GM12873 (cell line): ENCODE results near the gene ANTXR1.

Experiments used
- TF ChIP-seq, protein P1 (sequence below): IDR thresholded peaks from 2 replicates; pipeline ENCODE4 v1.5.1; 2012; ENCODE audit warnings: low read depth, mild to moderate bottlenecking, moderate library complexity, low read length, control low read depth; ENCODE audit not compliant: insufficient read depth; ENCODE audit errors: missing control alignments

Gene ANTXR1

DNA sequence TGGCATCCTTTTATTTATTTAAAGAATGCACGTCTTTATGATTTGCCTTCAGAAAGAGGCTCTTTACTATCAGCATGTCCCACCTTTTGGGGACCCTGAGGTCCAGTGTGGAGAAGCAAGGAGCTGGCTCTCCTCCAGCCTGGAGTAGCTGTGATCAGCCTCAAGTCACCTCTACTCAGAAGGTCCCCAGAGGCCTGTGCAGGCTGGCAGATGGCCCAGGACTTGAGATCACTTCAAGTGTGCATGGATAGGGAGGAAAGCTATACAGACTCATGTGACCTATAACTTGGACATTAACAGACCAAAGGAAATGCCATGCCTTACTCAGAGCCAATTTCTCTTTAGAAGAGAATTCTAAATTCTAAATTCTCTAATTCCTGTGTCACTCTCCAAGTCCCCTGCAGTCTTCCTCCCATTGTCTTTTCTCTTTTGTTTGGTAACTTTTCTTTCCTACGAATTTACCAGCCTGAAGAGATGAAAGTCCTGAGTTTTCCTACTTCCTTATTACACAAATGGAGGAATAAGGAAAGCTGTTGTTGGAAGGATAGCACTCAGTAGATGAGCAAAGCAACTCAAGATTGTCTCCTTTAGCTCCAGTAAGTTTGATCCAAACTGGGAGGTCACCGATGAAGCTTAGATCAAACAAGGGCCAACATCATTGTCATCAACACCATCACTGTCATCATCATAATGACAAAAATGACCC is 210.1 kb downstream of the ANTXR1 start:
- TF ChIP-seq, protein P1, sequence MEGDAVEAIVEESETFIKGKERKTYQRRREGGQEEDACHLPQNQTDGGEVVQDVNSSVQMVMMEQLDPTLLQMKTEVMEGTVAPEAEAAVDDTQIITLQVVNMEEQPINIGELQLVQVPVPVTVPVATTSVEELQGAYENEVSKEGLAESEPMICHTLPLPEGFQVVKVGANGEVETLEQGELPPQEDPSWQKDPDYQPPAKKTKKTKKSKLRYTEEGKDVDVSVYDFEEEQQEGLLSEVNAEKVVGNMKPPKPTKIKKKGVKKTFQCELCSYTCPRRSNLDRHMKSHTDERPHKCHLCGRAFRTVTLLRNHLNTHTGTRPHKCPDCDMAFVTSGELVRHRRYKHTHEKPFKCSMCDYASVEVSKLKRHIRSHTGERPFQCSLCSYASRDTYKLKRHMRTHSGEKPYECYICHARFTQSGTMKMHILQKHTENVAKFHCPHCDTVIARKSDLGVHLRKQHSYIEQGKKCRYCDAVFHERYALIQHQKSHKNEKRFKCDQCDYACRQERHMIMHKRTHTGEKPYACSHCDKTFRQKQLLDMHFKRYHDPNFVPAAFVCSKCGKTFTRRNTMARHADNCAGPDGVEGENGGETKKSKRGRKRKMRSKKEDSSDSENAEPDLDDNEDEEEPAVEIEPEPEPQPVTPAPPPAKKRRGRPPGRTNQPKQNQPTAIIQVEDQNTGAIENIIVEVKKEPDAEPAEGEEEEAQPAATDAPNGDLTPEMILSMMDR = no peak

DNA sequence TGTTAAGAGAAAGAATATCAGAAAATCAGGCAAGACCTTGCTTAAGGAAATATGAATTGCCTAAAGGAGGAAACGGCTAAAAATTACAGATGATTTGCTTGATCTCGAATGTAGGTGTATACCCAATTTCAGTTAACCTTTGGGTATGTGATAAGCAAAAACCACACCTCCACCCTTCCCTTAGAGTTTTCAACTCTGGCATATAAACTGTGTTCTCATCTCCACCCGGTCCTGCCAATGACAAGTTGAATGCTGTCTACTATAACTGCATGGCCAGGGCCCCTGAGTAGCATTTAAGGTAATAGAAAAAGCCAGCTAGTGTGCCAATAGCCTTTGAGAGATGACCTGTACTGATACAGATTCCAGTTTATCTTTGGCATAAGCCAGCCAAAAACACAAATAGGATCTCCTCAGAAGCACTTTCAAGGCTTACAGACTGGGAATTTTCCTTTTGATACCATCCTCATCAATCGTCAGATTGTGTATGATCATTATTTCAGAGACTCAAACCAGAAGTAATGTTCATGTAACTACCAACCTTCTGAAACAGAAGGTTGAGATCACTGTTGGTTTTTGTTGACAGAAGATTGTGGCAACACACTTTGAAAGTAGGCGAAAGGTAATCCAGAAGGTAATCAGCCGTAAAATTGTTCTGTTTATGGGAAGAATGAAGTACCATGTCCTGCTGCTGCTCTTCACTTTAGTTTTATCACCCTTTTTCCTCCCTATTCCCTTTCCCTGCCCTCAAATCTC is 211.0 kb downstream of the ANTXR1 start:
- TF ChIP-seq, protein P1 = no peak

DNA sequence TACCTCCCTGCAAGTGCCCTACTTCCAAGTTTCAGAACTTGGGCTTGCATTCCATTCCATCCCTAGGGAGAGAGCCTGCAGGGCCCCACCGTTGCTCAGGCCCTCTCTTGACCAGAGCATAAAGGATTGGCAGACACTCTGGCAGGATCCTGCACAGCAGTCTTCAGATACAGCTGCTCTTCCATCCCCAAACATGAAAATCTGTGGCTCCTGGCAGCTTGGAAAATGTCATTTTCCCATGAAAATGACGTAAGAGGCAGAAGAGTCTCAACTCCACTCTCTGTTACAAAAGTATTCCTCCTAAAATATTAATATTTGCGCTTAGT is 211.5 kb downstream of the ANTXR1 start:
- TF ChIP-seq, protein P1 = no peak

DNA sequence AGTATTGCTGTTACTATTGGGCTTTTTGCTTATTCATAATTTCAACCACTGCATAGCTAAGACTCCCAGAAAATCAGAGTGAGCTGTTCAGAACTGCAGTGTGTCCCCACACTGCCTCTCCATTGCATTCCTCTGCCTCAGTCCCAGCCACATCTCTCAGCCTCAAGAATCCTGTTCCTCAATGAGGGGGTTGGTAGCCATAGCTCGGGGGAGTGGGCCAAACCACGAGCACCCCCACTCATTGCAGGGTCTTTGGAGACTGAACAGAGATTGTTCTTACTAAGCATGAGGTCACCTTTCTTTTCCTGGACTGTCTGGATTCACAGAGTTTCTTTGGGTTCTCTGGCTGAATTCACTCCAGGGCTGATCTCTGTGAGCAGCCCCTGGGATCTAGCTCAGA is 213.0 kb downstream of the ANTXR1 start:
- TF ChIP-seq, protein P1 = no peak

DNA sequence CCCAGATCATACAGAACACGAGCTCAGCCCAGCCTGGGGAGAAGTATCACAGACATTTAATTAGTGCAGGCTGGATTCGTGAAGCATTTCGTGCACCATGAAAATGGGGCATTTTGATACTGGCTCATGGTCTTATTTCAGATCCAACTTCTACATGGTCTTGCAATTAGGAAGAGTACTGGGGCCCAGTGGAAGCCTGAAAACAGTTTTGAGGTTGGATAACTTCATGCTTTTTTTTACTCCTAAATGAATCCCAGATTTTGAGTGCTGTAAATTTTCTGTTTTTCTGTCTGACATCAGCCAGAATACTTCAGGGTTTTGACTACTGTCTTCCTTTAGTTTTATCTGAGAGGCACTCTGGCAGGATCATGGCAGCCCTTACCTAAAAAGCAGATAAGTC is 213.9 kb downstream of the ANTXR1 start:
- TF ChIP-seq, protein P1 = no peak

DNA sequence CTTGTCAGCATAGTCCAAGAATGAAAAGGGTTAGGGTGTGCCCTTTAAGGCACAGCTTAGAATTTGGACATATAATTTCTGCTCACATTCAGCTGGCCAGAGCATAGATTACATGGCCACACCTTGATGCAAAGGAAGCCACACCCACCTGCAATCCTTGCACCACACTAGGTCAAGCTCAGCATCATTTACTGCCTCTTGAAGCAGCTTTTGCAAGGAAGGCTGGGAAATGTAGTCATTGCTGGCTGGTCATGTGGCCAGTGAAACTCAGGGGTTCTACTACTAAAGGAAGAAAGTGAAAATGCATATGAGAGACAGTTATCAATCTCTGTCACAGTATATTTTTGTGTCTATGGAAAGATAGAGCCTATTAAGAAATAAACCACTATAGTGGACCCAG is 214.7 kb downstream of the ANTXR1 start:
- TF ChIP-seq, protein P1 = no peak

DNA sequence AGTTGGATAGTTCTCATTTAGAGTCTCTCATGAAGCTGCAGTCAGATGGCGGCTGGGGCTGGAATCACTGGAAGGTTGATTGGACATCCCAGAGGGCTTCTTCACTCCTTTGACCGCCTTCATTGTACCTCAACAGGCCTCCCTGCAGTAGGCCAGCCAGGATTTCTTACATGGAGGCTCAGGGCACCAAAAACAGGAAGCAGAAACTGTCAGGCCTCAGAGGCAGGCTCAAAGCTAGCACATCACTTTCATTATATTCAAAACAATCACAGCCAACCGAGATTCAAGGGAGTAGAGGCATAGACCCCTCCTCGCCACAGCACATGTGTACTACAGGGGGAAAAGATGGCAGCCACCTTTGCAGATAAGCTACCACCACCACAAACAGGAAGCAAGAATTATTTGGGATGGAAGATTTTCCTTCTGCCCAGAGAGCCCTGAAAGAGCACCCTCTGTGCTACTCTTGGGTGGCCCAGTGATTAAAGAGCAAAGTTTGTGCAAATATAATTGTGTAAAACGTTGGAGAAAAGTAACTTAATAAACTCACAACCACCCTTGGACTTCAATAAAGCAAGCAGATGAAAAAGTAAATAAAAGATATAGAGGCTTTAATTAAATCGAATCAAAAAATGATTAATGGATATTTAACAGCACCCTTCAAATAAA is 218.8 kb downstream of the ANTXR1 start:
- TF ChIP-seq, protein P1 = no peak
